ENCODE results near the gene FAM162A. TPM values are rescaled to one million over a fixed set of nuclear protein-coding genes. Genes with fewer than 3 reads are reported as not detected.

FAM162A gene
- total RNA-seq, 1 donor from 2014 or later = 24.3 TPM

DNA sequence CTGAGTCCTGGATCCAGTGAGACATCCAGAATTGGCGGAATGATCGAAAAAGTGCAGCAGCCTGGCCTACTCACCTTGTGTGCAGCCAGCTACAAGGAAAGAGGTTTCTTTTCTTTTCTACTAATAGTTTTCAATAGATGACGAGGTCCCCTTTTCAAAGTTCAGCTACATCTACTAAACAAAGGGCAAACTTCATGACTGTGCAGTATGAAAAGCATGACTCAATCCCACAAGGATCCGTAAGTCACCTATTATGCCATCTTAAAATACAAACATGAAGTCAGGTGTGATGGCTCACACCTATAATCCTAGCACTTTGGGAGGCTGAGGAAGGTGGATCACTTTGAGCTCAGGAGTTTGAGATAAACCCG lies 17.6 kb upstream of the FAM162A start:
- Histone ChIP-seq H3K27me3 (ENCODE audit: low read depth) (no peaks in the 10 kb centered on the region), H3K9me3 (no peaks in the 10 kb centered on the region), H3K36me3 (peaks cover 60% of the 10 kb centered on the region), H3K27ac (no peak overlapping the region), H3K4me1 (no peaks in the 10 kb centered on the region), H3K4me3 (no peak overlapping the region)
- no peak for ATAC-seq
- intact Hi-C loops (cut with DNase I) = no loop called here
- DNase-seq = no peak
- TF ChIP-seq, protein P1, sequence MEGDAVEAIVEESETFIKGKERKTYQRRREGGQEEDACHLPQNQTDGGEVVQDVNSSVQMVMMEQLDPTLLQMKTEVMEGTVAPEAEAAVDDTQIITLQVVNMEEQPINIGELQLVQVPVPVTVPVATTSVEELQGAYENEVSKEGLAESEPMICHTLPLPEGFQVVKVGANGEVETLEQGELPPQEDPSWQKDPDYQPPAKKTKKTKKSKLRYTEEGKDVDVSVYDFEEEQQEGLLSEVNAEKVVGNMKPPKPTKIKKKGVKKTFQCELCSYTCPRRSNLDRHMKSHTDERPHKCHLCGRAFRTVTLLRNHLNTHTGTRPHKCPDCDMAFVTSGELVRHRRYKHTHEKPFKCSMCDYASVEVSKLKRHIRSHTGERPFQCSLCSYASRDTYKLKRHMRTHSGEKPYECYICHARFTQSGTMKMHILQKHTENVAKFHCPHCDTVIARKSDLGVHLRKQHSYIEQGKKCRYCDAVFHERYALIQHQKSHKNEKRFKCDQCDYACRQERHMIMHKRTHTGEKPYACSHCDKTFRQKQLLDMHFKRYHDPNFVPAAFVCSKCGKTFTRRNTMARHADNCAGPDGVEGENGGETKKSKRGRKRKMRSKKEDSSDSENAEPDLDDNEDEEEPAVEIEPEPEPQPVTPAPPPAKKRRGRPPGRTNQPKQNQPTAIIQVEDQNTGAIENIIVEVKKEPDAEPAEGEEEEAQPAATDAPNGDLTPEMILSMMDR (IDR thresholded peaks at IDR 0.05) = no peak

DNA sequence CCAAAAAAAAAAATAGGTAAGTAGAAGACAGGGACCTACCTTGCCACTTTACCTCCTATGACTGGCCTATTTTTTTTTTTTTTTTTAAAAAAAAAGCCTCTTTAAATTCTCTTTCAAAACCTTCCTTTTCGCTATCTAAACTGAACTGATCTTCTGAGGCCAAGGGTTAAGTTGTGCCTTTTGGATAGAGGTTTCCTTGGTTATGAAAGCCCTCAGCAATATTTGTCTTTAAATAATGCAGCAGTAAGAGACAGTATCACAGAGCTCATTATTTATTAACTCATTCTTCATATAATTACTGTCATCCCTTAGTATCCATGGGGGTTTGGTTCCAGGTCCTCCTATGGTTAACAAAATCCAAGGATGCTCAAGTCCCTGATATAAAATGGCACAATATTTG lies 9.9 kb upstream of the FAM162A start:
- intact Hi-C loops (cut with DNase I) = no loop called here
- DNase-seq (no peak), ATAC-seq (no peak)
- TF ChIP-seq, protein P1 (IDR thresholded peaks at IDR 0.05) = no peak
- H3K27ac ChIP-seq = no peak overlapping the region
- H3K4me1 ChIP-seq = no peaks in the 10 kb centered on the region
- H3K27me3 ChIP-seq (ENCODE audit: low read depth) = no peaks in the 10 kb centered on the region
- no peak overlapping the region for H3K4me3 ChIP-seq
- H3K36me3 ChIP-seq = peaks cover 16% of the 10 kb centered on the region
- no peaks in the 10 kb centered on the region for H3K9me3 ChIP-seq

DNA sequence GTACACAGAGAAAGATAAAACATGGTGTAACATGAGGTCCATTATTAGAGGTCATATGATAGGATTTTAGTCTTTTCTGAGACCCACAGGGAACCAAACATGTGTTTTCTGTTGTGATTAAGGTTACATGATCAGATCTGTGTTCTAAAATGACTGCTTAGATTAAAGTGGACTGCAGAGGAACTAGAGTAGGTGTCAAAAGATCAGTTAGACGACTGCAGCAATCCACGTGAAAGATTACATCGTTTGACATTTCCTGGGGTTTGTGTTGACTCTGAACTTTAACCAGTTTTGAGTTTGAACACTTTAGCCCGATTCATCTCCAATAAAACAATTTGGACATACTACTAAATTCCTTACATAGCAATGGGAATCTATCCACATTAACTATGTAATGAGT lies 6.0 kb upstream of the FAM162A start:
- H3K36me3 ChIP-seq = peaks cover 4% of the 10 kb centered on the region

DNA sequence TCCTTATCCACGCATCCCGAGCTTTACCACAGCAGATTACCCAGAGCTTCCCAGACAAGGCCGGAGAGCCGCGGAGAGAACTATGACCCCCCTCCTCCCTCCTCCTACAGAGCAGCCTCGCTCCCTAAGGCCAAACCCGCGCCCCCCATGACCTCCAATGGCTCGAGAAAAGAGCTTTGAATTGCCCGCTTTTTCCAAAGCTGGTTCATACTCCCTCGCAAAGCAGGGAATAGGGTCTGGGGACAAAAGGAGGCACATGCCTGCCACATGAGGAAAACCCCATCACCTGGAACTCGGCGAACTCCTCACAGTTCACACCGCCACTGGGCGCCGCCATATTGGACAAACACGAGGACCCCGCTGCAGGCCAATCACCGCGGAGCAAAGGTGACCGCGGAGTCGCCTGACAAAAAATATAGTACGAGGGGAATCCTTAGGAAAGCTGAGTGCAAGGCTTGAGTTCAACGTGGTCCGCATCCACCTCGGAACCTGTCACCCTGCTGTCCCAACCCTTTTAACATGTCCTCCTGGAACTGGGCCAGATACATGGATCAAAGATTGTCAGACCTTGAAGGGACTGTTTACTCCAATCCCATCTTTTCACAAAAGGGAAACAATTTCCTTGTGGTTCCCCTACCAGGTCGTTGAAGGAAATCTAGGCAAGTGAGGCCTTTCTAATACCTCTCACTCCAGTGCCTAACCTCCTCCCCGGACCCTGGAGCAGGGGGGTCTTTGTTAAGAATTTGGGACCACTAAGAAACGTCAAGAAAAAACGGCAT lies 905 bp upstream of the FAM162A start, which contains the start of gene MIX23:
TSS of gene MIX23 (minus strand) at position 344 of the 779 bp plus-strand sequence. CDS start at position 337, 7 bp downstream.
- H3K36me3 ChIP-seq = peaks cover 8% of the 10 kb centered on the region
- DNase-seq = peak; percentile 90
- intact Hi-C loops (cut with DNase I) = no loop called here
- peaks cover 21% of the 10 kb centered on the region for H3K4me1 ChIP-seq
- peak; percentile 90 to 93 for ATAC-seq
- peak within 1 kb of the TSS; percentile 89 for H3K27ac ChIP-seq
- H3K4me3 ChIP-seq = peak within 1 kb of the TSS; percentile 88
- H3K9me3 ChIP-seq = no peaks in the 10 kb centered on the region
- H3K27me3 ChIP-seq (ENCODE audit: low read depth) = no peaks in the 10 kb centered on the region
- TF ChIP-seq, protein P1 (IDR thresholded peaks at IDR 0.05) = no peak

More for the DNA sequence above, 6.0 kb upstream of the FAM162A start:
- H3K4me3 ChIP-seq = no peak overlapping the region
- no peak overlapping the region for H3K27ac ChIP-seq
- peaks cover 9% of the 10 kb centered on the region for H3K4me1 ChIP-seq
- DNase-seq (no peak), ATAC-seq (no peak)
- no peaks in the 10 kb centered on the region for H3K27me3 ChIP-seq (ENCODE audit: low read depth)
- H3K9me3 ChIP-seq = no peaks in the 10 kb centered on the region
- TF ChIP-seq, protein P1 (IDR thresholded peaks at IDR 0.05) = no peak
- intact Hi-C loops (cut with DNase I) = no loop called here

DNA sequence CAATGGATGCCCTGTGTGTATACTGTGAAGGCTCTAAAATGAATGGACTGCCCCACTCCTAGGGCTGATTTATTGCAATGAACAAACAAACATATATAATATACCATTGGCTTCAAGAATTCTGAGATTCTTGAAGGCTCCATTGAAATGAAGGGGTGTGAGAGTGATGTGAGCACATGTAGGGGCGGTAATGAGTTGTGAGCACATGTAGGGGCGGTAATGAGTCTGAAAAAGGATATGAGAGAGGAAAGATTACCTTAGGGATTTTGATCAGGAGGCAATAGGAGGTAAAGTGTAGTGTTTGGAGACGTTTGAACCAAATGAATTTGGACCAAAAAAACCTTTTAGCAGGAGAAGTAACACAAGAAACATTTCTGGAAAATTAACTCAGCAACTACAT lies 3.7 kb downstream of the FAM162A start:
- Histone ChIP-seq H3K27ac (no peak overlapping the region), H3K9me3 (no peaks in the 10 kb centered on the region), H3K36me3 (peaks cover 4% of the 10 kb centered on the region), H3K4me3 (no peak overlapping the region), H3K27me3 (ENCODE audit: low read depth) (no peaks in the 10 kb centered on the region), H3K4me1 (peaks cover 12% of the 10 kb centered on the region)
- DNase-seq (no peak), ATAC-seq (no peak)
- TF ChIP-seq, protein P1 (IDR thresholded peaks at IDR 0.05) = no peak
- intact Hi-C loops (cut with DNase I) = no loop called here

Measured in lower lobe of right lung (tissue), 2 donors.